ENCODE data around the gene PARP4.
A peak's percentile ranks its signal among the peaks of the same experiment; 100 is the strongest.
"Not testable (repeated sequence)": the region's sequence is repeated elsewhere in the genome, so short reads cannot be mapped to it uniquely, and the experiment has no call there.

PARP4 gene

GRCh38 chr13:24502533-24503378, 9.8 kb downstream of the PARP4 start:
- DNase-seq (ENCODE audit: low read depth) = peak; percentile 87
- H3K4me3 ChIP-seq (ENCODE audit: low read length) = no peak overlapping the region
- TF ChIP-seq CTCF (IDR thresholded peaks at IDR 0.05; ENCODE audit: insufficient read depth, low read depth, low read length, missing control alignments) = no peak

- peak; percentile 82 for DNase-seq (ENCODE audit: low read depth)
- no peak overlapping the region for H3K4me3 ChIP-seq (ENCODE audit: low read length)
- TF ChIP-seq CTCF (IDR thresholded peaks at IDR 0.05; ENCODE audit: insufficient read depth, low read depth, low read length, missing control alignments) = no peak
These were observed 11.6 kb downstream of the PARP4 start for GRCh38 chr13:24500977-24501376.

- H3K4me3 ChIP-seq (ENCODE audit: low read length) = no peak overlapping the region
- TF ChIP-seq CTCF (IDR thresholded peaks at IDR 0.05; ENCODE audit: insufficient read depth, low read depth, low read length, missing control alignments) = no peak
- DNase-seq (ENCODE audit: low read depth) = no peak
These were observed 14.8 kb downstream of the PARP4 start for GRCh38 chr13:24497742-24498141.

- H3K4me3 ChIP-seq (ENCODE audit: low read length); DNase-seq (ENCODE audit: low read depth): not testable (repeated sequence)
These were observed 16.3 kb downstream of the PARP4 start for GRCh38 chr13:24496295-24496694.

GRCh38 chr13:24495151-24495729, 17.3 kb downstream of the PARP4 start:
- no peak overlapping the region for H3K4me3 ChIP-seq (ENCODE audit: low read length)
- no peak for TF ChIP-seq CTCF (IDR thresholded peaks at IDR 0.05; ENCODE audit: insufficient read depth, low read depth, low read length, missing control alignments)
- DNase-seq (ENCODE audit: low read depth) = peak; percentile 43

- no peak for DNase-seq (ENCODE audit: low read depth)
- H3K4me3 ChIP-seq (ENCODE audit: low read length) = no peak overlapping the region
- no peak for TF ChIP-seq CTCF (IDR thresholded peaks at IDR 0.05; ENCODE audit: insufficient read depth, low read depth, low read length, missing control alignments)
These were observed 19.2 kb downstream of the PARP4 start for GRCh38 chr13:24493356-24493755.

- TF ChIP-seq CTCF (IDR thresholded peaks at IDR 0.05; ENCODE audit: insufficient read depth, low read depth, low read length, missing control alignments) = no peak
These were observed 20.7 kb downstream of the PARP4 start for GRCh38 chr13:24491845-24492244.

More at GRCh38 chr13:24491845-24492244, 20.7 kb downstream of the PARP4 start:
- DNase-seq (ENCODE audit: low read depth) = no peak
- no peak overlapping the region for H3K4me3 ChIP-seq (ENCODE audit: low read length)

Measured in epithelial cell of esophagus (primary cell).